ENCODE measurements around the gene MLLT6. TPM values are rescaled to one million over a fixed set of nuclear protein-coding genes. Genes with fewer than 3 reads are reported as not detected.

The MLLT6 gene
- total RNA-seq (2021; fragmentation: NEBNext Ultra II Directional; extraction: Animal tissue kit (Norgen Biotek cat#: 25700)): 10 to 100 TPM; 26.5 to 31.5 (median 30.2) TPM
- long read RNA-seq, partial matches to known transcripts: 1 of 4 reads
- long read RNA-seq, other reads (novel, unspliced or antisense): 3 of 4 reads

DNA sequence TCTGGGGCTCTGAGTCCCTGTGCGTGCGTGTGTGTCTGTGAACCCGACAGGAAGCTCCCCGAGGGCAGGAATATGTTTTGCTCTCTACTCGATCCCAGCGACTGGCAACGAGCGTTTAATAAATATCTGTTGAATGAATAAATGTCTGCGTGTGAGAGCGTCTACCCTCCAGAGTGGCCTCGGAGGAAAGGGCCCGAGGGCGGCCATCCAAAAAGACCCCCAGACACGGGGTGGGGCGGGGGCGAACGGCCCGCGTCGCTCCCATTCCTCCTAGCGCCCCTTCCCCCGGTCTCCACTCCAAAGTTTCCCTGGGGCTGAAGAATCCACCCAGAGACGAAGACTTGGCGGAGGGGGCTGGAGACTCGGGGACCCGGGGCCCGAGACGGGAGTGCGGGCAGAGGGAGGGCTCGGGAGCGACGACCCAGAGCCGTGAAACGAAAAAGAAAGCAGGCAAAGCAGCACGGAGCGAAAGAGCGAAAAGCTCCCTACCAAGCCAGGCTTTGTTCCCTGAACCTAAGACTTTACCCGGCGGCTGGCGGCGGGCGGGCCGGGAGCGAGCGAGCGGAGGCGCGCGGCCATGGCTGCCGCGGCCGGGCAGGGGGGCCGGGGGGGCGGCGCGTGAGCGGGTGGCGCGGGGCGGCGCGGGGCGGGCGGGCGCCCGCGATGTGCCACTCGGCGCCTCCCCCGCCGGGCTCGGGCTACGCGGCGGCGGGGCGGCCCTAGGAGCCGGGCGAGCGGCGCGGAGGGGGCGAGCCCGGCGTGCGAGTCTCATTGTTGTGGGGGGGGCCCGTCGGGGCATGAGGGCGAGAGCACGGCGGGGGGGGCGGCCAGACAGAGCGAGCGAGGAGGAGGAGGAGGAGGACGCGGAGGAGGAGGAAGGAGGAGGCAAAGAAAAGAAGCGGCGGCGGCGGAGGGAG is at the start of gene MLLT6:
TSS of gene MLLT6 (plus strand) at position 668 of the 917 bp plus-strand sequence. CDS start 360 bp downstream, outside the sequence.
- Mint-ChIP-seq H3K27ac (peak within 1 kb of the TSS; percentile 90), H3K36me3 (ENCODE audit: low read depth) (peaks cover 6% of the 10 kb centered on the region), H3K9me3 (no peaks in the 10 kb centered on the region), H3K4me1 (ENCODE audit: low read depth) (peaks cover 49% of the 10 kb centered on the region), H3K4me3 (peak within 1 kb of the TSS; percentile 91), H3K27me3 (ENCODE audit: insufficient read depth) (no peaks in the 10 kb centered on the region)
- DNase-seq: peak; percentile 69
- TF ChIP-seq, protein P1, sequence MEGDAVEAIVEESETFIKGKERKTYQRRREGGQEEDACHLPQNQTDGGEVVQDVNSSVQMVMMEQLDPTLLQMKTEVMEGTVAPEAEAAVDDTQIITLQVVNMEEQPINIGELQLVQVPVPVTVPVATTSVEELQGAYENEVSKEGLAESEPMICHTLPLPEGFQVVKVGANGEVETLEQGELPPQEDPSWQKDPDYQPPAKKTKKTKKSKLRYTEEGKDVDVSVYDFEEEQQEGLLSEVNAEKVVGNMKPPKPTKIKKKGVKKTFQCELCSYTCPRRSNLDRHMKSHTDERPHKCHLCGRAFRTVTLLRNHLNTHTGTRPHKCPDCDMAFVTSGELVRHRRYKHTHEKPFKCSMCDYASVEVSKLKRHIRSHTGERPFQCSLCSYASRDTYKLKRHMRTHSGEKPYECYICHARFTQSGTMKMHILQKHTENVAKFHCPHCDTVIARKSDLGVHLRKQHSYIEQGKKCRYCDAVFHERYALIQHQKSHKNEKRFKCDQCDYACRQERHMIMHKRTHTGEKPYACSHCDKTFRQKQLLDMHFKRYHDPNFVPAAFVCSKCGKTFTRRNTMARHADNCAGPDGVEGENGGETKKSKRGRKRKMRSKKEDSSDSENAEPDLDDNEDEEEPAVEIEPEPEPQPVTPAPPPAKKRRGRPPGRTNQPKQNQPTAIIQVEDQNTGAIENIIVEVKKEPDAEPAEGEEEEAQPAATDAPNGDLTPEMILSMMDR (IDR thresholded peaks at IDR 0.05): no peak

DNA sequence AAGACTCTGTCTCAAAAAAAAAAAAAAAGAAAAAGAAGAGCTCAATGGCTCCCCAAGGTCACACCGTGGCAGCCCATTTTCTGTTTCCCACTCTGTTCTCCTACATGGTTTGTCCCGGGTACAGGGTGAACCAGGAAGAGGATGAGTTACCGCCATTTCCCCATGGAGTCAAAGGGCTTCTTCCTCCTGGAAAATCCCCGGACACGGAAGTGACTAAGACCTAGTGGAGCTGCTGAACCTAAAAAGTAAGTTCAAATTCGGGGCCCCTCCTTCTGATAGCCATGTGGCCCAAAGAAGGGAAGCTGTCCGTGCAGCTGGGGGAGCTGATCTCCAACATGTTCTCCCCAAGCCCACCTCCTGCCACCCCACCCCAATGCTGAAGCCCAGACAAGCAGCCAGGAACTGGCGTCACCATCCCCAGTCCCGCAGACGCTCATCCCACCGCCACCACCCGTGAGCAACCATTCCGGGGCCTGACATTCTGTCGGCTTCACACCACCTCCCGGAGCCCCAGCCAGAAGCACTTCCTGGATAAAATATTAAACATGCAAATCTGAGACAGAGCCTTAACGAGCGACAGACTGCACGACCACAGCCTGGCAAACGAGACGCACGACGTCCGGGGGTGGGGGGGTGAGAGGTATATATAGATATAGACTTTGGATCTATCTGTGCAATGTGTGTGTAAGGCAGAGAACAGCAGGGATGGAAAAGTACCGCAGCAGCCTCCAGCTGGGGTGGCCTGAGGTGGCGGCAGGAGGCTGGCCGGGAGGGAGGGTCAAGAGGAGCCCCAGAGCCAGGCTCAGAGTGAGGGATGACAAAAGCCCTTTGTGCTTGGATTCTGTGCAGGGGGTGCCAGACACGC is 47.9 kb upstream of the MLLT6 start:
- no peak for DNase-seq
- H3K27ac Mint-ChIP-seq: no peak overlapping the region
- H3K27me3 Mint-ChIP-seq (ENCODE audit: insufficient read depth): peaks cover 49% of the 10 kb centered on the region
- H3K9me3 Mint-ChIP-seq: no peaks in the 10 kb centered on the region
- H3K4me3 Mint-ChIP-seq: no peak overlapping the region
- no peaks in the 10 kb centered on the region for H3K36me3 Mint-ChIP-seq (ENCODE audit: low read depth)
- TF ChIP-seq, protein P1 (IDR thresholded peaks at IDR 0.05): no peak
- H3K4me1 Mint-ChIP-seq (ENCODE audit: low read depth): 0 out of 2 replicates have a peak, but pooled peaks cover 5% of the 10 kb centered on the region

DNA sequence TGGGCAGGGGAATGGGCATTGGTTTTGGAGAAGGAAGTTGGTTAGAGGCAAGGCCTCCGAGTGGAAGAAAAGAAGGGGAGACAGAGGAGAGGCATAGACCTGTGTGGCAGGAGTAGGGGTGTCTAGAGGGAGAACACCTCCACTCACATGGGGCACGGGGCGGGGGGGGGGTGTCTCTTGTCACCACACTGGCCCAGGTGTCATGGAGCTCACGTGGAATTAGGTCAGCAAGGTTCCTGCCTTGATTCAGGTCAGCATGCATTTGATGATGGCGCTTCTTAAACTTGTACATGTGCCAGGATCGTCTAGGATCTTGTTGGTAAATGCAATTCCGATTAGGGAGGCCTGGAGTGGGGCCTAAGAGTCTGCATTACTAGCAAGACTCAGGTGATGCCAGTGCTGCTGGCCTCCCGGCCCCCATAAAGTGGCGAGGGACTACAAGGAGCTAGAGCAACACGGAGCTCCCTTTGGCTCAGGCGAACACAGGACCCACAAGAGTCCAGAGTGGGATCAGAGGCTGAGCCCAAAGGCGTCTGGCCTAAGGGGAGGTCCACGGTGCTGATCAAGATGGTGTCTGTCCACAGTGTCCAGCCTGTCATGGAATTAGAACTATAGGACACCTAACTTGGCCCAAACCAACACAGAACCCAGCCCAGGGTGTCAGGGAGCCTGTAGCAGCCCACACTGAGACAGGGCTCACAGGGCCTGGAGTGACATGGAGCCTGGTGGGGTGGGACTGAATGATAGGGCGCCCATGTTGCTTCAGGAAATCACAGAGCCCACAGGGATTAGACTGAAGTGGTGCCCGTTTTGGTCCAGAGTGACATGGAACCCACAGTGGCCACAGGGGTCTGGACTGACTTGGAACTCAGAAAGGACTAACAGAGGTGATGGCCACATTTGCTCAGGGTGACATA is 47.0 kb upstream of the MLLT6 start:
- TF ChIP-seq, protein P1 (IDR thresholded peaks at IDR 0.05): no peak
- no peak overlapping the region for H3K27ac Mint-ChIP-seq
- no peaks in the 10 kb centered on the region for H3K9me3 Mint-ChIP-seq
- peaks cover 46% of the 10 kb centered on the region for H3K27me3 Mint-ChIP-seq (ENCODE audit: insufficient read depth)
- 0 out of 2 replicates have a peak, but pooled peaks cover 5% of the 10 kb centered on the region for H3K4me1 Mint-ChIP-seq (ENCODE audit: low read depth)
- no peak for DNase-seq
- no peaks in the 10 kb centered on the region for H3K36me3 Mint-ChIP-seq (ENCODE audit: low read depth)
- H3K4me3 Mint-ChIP-seq: no peak overlapping the region

DNA sequence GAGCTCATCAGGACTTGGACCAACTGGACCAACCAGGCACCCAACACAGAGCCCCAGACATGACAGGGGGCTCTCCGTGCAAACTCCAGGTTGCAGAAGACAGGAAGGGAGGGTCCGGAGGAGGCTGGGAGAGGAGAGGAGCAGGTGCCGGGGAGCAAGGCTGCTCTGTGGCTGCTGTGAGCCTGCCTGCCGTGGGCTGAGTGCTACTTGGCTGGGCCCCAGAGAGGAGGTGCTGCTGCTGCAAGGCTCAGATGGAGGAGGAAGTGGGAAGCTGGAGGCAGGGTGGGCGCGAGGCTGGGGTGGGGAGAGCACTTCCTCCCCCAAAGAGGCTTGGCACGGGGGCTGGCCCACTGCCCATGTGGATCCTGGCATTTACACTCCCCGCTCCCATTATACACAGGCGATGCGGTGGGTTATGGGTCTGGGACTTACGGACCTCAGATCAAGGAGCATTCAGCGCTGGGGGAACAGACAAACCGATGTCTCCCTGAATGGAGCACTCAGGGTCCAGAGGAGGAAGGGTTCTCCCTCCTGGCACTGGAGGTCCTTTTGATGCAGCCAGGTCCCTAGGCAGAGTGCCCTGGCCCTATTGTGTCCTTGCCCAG is 46.2 kb upstream of the MLLT6 start:
- no peak overlapping the region for H3K27ac Mint-ChIP-seq
- H3K4me3 Mint-ChIP-seq: no peak overlapping the region
- no peaks in the 10 kb centered on the region for H3K9me3 Mint-ChIP-seq
- TF ChIP-seq, protein P1 (IDR thresholded peaks at IDR 0.05): no peak
- H3K36me3 Mint-ChIP-seq (ENCODE audit: low read depth): no peaks in the 10 kb centered on the region
- DNase-seq: no peak
- peaks cover 39% of the 10 kb centered on the region for H3K27me3 Mint-ChIP-seq (ENCODE audit: insufficient read depth)
- 0 out of 2 replicates have a peak, but pooled peaks cover 5% of the 10 kb centered on the region for H3K4me1 Mint-ChIP-seq (ENCODE audit: low read depth)

Measured in HFFc6 (cell line).